ENCODE results near the gene NCOA5.
A peak's percentile ranks its signal among the peaks of the same experiment; 100 is the strongest.

NCOA5 gene

GRCh38 chr20:46058599-46059281 is 31.0 kb downstream of the NCOA5 start:
- no peak for DNase-seq

GRCh38 chr20:46057856-46058598 is 31.7 kb downstream of the NCOA5 start:
- DNase-seq, result peak in 1 of 2 experiments; percentile 39

DNA sequence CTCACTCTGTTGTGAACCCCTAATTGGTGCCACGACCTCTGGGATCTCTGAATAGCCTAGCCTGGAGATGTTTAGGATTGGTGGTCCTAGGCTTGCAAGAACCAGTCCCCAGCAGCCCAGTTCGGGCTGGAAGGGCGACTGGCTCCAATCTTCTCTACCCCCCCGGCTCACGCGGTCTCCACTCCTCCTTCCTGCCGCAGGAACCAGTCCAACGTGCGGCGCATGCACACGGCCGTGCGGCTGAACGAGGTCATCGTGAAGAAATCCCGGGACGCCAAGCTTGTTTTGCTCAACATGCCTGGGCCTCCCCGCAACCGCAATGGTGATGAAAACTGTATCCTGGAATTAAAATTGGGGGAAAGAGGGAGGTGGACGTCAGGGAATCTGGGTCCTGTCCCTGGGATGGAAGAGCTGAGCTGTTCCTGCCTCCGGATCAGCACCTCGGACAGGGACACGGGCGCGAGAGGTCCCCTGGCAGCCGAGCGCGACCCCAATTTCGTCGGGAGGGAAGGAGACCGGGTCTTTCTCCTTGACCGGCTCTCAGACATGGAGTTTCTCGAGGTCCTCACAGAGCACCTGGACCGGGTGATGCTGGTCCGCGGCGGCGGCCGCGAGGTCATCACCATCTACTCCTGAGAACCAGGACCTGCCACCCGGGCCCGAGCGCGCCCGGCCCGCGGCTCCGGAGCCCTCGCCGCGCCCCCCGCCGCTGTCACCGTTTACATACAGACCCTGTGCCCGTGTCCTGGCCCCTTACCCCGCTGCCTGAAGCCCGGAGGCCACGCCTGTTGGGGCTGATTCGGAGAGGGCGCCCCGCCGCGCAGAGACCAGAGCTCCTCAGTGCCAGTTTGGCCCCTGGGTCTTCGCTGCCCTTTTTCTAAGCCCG is 32.5 kb downstream of the NCOA5 start:
- peak in 1 of 2 experiments; percentile 42 for DNase-seq

GRCh38 chr20:46056027-46056833 is 33.5 kb downstream of the NCOA5 start:
- DNase-seq, result no peak

DNA sequence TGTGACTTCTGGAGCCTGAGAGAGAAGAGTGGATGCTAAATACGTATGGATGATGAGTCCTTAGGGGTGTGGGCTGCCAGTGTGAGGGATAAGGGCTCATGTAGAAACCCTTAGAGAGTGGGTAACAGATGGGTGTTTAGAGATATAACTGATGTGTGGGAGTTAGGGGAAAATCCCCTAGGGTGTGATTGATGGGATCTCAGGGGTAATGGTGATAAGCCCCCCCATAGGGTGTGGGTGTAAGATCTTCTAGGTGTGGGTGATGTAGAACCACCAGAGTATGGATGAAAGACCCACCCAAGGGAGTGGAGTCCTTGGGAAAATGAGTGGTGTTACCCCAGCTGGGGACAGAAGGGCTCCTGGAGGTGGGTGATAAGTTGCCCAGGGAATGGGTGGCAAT is 34.5 kb downstream of the NCOA5 start:
- no peak for DNase-seq

GRCh38 chr20:46054606-46055005 is 35.2 kb downstream of the NCOA5 start:
- no peak for DNase-seq

DNA sequence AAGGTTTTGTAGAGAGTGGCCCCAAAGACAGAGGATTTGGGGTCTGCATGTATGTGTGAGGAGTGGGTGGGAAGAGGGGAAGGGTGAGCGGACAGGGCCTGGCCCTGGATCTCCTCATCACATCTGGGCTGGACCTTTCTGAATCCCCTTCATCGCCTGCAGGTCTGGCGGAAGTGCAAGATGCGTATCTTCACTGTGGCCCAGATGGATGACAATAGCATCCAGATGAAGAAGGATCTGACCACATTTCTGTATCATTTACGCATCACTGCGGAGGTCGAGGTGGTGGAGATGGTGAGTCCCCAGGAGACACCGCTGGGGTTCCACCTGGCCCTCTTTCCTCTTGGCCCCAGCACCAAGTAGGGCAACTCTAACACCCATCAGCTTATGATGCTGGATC is 36.3 kb downstream of the NCOA5 start:
- no peak for DNase-seq

GRCh38 chr20:46051556-46052308 is 38.0 kb downstream of the NCOA5 start:
- no peak for DNase-seq

DNA sequence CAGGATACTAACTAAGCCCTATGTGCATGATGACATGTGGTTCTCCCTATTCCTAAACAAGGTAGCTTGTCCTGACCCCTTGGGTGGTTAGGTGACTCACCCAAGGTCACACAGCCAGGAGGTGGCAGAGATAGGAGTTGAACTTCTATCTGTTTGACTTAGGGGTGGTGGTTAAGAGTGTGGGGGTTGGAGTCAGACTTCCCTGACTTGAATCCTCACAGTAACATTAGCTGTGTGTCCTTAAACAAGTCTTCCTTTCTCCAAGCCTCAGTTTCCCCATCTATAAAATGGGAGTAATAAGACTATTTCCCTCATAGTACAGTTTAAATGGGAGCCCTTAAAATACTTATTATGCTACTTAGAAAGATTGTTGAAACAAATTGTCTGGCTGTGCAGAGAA is 38.9 kb downstream of the NCOA5 start:
- DNase-seq, result no peak

GRCh38 chr20:46050444-46050843 is 39.3 kb downstream of the NCOA5 start:
- DNase-seq, result no peak

GRCh38 chr20:46049815-46050214 is 39.9 kb downstream of the NCOA5 start:
- no peak for DNase-seq

- DNase-seq, result no peak
Measured at GRCh38 chr20:46049190-46049589, 40.6 kb downstream of the NCOA5 start.

DNA sequence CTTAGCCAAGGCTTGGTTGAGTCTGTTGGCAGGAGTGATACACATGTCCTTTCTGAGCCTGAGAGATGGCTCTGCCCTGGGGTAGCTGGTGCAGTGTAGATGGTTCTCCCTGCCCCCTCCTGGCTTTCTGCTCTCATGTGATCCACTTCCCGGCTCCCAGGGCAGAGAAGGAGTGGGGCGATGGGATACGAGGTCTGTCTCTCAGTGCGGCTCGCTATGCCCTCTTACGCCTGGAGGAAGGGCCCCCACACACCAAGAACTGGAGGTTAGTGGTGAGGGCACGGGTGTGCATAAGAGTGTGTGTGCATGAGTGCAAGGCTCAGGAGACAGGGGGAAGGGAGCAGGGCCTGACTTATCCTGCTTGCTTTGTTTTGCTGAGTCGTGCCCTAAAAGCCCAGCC is 41.9 kb downstream of the NCOA5 start:
- no peak for DNase-seq

- DNase-seq, result no peak
Measured at GRCh38 chr20:46046588-46047310, 43.0 kb downstream of the NCOA5 start.

GRCh38 chr20:46044896-46045295 is 44.9 kb downstream of the NCOA5 start:
- no peak for DNase-seq

DNA sequence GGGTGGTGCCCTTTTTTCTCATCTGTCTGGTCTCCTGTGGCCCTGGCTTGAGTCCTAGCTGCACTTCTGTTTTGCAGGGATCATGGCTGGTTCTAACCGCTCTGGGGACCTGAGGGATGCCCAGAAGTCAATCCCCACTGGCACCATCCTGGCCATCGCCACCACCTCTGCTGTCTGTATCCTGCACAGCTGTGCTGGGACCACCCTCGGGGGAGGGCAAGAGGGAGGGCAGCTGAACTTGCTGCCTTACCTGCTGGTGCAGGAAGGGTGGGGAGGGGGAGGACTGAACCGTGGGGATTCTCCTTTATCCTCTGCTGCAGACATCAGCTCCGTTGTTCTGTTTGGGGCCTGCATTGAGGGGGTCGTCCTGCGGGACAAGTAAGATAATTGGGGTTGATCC is 46.2 kb downstream of the NCOA5 start:
- DNase-seq, result no peak

GRCh38 chr20:46040902-46041535 is 48.7 kb downstream of the NCOA5 start:
- peak; percentile 61 to 64 for DNase-seq

- no peak for DNase-seq
Measured at GRCh38 chr20:46037036-46037435, 52.7 kb downstream of the NCOA5 start.

- no peak for DNase-seq
Measured at GRCh38 chr20:46036370-46036769, 53.4 kb downstream of the NCOA5 start.

DNA sequence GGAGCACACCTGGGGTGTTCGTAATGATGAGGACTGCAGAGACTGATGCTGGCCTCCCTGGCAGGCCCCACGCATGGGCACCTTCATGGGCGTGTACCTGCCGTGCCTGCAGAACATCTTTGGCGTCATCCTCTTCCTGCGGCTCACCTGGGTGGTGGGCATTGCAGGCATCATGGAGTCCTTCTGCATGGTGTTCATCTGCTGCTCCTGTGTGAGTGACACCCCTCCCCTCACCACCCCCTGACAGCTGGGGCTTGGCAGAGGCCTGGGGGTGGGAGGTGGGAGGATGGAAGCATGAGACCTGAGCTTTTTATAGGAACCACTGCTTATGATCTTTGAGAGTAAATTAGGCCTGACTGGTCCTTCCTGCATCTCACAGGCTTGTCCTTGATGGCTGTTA is 54.0 kb downstream of the NCOA5 start:
- no peak for DNase-seq

DNA sequence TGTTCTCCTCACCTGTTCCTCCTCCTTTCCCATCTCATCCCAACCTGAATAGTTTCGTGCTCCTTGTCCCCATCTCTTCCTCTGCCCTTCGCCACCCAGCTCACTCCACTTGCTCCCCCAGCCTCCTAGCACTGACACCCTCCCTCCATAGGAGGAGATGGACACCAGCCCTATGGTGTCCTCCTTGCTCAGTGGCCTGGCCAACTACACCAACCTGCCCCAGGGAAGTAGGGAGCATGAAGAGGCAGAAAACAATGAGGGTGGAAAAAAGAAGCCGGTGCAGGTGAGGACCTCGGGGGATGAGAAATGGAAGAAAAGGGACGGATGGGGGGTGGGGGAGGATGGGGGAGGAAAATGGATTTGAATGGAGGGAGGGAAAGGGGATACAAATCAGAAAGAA is 54.5 kb downstream of the NCOA5 start:
- no peak for DNase-seq
